ENCODE data around the gene CTRB1. TPM values are rescaled to one million over a fixed set of nuclear protein-coding genes. Genes with fewer than 3 reads are reported as not detected.

CTRB1 gene
- total and polyA plus RNA-seq, 2 of the 13 experiments (the other 11 are each of a cell fraction or from before 2014, with no cell fraction given) = not detected

DNA sequence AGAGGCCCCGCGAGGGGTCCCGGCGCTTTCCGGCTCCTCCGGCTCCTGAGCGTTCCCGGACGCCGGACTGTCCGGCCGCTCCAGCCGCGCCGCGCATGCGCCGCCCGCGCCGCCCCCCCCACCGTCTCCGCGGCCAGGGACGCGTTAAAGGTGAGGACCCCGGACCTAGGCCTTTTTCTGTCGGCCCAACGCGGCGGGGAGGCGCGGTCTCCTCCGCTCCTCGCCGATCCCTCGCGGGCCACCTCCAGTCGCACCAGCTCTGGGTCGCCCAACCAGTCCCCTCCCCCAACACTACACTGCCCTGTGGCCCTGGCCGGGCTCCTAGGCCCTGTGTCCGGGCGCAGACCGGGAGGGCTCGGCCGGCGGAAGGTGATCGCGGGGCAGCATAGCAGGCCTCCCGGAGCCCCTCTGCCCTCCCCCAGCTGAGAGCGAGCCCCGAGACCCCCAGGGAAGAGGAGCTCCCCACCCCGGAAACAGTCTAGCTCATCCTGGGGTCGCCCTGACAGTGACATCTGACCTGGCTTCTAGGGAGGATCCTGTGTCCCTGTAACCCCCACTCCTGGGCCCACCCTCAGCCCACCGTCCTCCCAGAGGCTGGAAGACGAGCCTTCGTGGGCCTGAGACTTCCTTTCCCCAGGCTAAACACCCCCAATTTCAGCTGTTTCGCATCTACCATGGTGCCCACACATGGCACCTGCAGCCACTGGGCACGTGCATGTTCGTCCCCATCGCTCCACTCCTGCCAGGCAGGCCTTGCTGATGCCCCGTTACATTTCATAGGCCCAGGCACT lies 47.3 kb downstream of the CTRB1 start (continued):
- TF ChIP-seq, protein P1, sequence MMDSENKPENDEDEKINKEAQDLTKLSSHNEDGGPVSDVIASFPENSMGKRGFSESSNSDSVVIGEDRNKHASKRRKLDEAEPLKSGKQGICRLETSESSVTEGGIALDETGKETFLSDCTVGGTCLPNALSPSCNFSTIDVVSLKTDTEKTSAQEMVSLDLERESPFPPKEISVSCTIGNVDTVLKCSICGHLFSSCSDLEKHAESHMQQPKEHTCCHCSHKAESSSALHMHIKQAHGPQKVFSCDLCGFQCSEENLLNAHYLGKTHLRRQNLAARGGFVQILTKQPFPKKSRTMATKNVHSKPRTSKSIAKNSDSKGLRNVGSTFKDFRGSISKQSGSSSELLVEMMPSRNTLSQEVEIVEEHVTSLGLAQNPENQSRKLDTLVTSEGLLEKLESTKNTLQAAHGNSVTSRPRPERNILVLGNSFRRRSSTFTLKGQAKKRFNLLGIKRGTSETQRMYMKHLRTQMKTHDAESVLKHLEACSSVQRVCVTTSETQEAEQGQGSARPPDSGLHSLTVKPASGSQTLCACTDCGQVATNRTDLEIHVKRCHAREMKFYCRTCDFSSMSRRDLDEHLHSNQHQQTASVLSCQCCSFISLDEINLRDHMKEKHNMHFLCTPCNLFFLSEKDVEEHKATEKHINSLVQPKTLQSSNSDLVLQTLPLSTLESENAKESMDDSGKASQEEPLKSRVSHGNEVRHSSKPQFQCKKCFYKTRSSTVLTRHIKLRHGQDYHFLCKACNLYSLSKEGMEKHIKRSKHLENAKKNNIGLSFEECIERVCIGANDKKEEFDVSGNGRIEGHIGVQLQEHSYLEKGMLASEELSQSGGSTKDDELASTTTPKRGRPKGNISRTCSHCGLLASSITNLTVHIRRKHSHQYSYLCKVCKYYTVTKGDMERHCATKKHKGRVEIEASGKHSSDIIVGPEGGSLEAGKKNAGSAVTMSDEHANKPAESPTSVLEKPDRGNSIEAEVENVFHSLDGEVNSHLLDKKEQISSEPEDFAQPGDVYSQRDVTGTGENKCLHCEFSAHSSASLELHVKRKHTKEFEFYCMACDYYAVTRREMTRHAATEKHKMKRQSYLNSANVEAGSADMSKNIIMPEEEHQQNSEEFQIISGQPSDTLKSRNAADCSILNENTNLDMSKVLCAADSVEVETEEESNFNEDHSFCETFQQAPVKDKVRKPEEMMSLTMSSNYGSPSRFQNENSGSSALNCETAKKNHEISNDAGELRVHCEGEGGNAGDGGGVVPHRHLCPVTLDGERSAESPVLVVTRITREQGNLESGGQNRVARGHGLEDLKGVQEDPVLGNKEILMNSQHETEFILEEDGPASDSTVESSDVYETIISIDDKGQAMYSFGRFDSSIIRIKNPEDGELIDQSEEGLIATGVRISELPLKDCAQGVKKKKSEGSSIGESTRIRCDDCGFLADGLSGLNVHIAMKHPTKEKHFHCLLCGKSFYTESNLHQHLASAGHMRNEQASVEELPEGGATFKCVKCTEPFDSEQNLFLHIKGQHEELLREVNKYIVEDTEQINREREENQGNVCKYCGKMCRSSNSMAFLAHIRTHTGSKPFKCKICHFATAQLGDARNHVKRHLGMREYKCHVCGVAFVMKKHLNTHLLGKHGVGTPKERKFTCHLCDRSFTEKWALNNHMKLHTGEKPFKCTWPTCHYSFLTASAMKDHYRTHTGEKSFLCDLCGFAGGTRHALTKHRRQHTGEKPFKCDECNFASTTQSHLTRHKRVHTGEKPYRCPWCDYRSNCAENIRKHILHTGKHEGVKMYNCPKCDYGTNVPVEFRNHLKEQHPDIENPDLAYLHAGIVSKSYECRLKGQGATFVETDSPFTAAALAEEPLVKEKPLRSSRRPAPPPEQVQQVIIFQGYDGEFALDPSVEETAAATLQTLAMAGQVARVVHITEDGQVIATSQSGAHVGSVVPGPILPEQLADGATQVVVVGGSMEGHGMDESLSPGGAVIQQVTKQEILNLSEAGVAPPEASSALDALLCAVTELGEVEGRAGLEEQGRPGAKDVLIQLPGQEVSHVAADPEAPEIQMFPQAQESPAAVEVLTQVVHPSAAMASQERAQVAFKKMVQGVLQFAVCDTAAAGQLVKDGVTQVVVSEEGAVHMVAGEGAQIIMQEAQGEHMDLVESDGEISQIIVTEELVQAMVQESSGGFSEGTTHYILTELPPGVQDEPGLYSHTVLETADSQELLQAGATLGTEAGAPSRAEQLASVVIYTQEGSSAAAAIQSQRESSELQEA (CRISPR knock-in tag; IDR thresholded peaks at IDR 0.05; ENCODE audit: not compliant biosample characterization) = peak; percentile 79
- TF ChIP-seq WIZ (CRISPR knock-in tag; IDR thresholded peaks at IDR 0.05) (no peak), JARID2 (CRISPR knock-in tag; IDR thresholded peaks at IDR 0.05; ENCODE audit: insufficient replicate concordance) (peak; percentile 85), AGO1 (IDR thresholded peaks at IDR 0.05; ENCODE audit: low read depth, low read length, poor library complexity, severe bottlenecking) (no peak), ZNF101 (CRISPR knock-in tag; IDR thresholded peaks at IDR 0.05; ENCODE audit: borderline replicate concordance, low read depth) (no peak), GABPA (IDR thresholded peaks at IDR 0.05; ENCODE audit: low read depth, low read length) (no peak), GABPA (CRISPR knock-in tag; IDR thresholded peaks at IDR 0.05; ENCODE audit: low read depth) (no peak), ZNF224 (CRISPR knock-in tag; IDR thresholded peaks at IDR 0.05) (no peak), ZNF780A (CRISPR knock-in tag; IDR thresholded peaks at IDR 0.05) (peak; percentile 38; the same call in 1 of the 2 replicates), NFE2 (CRISPR knock-in tag; IDR thresholded peaks at IDR 0.05) (no peak), ZNF253 (CRISPR knock-in tag; IDR thresholded peaks at IDR 0.05; ENCODE audit: borderline replicate concordance) (peak; percentile 83; the same call in 1 of the 2 replicates), MTA1 (CRISPR knock-in tag; IDR thresholded peaks at IDR 0.05; ENCODE audit: borderline replicate concordance) (peak; percentile 85), HNRNPK (IDR thresholded peaks at IDR 0.05; ENCODE audit: low read depth, low read length, poor library complexity, severe bottlenecking) (peak; percentile 94), KDM3A (CRISPR knock-in tag; IDR thresholded peaks at IDR 0.05; ENCODE audit: low read depth) (peak; percentile 35; the same call in 1 of the 2 replicates), CBX5 (CRISPR knock-in tag; IDR thresholded peaks at IDR 0.05; ENCODE audit: borderline replicate concordance) (peak; percentile 80; the same call in 1 of the 2 replicates), ZNF501 (CRISPR knock-in tag; IDR thresholded peaks at IDR 0.05) (peak; percentile 81)
- TF ChIP-seq, protein P2, sequence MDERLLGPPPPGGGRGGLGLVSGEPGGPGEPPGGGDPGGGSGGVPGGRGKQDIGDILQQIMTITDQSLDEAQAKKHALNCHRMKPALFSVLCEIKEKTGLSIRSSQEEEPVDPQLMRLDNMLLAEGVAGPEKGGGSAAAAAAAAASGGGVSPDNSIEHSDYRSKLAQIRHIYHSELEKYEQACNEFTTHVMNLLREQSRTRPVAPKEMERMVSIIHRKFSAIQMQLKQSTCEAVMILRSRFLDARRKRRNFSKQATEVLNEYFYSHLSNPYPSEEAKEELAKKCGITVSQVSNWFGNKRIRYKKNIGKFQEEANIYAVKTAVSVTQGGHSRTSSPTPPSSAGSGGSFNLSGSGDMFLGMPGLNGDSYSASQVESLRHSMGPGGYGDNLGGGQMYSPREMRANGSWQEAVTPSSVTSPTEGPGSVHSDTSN (CRISPR knock-in tag; IDR thresholded peaks at IDR 0.05) = no peak
- TF ChIP-seq, protein P3, sequence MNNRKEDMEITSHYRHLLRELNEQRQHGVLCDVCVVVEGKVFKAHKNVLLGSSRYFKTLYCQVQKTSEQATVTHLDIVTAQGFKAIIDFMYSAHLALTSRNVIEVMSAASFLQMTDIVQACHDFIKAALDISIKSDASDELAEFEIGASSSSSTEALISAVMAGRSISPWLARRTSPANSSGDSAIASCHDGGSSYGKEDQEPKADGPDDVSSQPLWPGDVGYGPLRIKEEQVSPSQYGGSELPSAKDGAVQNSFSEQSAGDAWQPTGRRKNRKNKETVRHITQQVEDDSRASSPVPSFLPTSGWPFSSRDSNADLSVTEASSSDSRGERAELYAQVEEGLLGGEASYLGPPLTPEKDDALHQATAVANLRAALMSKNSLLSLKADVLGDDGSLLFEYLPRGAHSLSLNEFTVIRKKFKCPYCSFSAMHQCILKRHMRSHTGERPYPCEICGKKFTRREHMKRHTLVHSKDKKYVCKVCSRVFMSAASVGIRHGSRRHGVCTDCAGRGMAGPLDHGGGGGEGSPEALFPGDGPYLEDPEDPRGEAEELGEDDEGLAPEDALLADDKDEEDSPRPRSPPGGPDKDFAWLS (CRISPR knock-in tag; IDR thresholded peaks at IDR 0.05; ENCODE audit: borderline replicate concordance) = 0 out of 2 replicates have a peak, but pooled peaks have one; percentile 71
